Endothelial cell of umbilical vein (primary cell): ENCODE results near the gene PCDH9. TPM values are rescaled to one million over a fixed set of nuclear protein-coding genes. Genes with fewer than 3 reads are reported as not detected.

Experiments
- BruUV-seq: library from RNA; stranded (reverse); fragments of 400-500 nt; replicated peaks from 2 replicates; lab custom pipeline; 2021; lab: Mats Ljungman, UMichigan
- CTCF ChIA-PET: fragments of 300-600, 350-600 bp; sonication (Branson Sonifier 250); formaldehyde crosslinking; loops from one replicate; lab custom pipeline; 2021; ENCODE audit warnings: antibody characterized with exemption, inconsistent platforms; lab: Charles Lee
- POLR2A ChIA-PET: fragments of 300-600, 350-600 bp; sonication (Branson Sonifier 250); formaldehyde crosslinking; loops from one replicate; lab custom pipeline; 2021; ENCODE audit warnings: antibody characterized with exemption, inconsistent platforms; lab: Charles Lee
- DNase-seq: peaks from one replicate; pipeline ENCODE4 v3.0.0-alpha.2; 2011; ENCODE audit warnings: low read depth, low spot score
- FAIRE-seq: peaks from 2 replicates; lab custom pipeline; 2011; peaks lifted over from hg19 to GRCh38; lab: Jason Lieb, UNC
- H2AFZ ChIP-seq: 2 replicates; pipeline ENCODE4 v1.6.0; 2012; ENCODE audit warnings: low read depth, low read length, control low read depth, inconsistent platforms
- H3K27ac ChIP-seq: 2 replicates; pipeline ENCODE4 v1.5.1; 2011; ENCODE audit warnings: low read depth, mild to moderate bottlenecking, control low read depth, low read length, moderate library complexity; ENCODE audit not compliant: insufficient read depth
- H3K27me3 ChIP-seq, 2 experiments: 2 replicates each; pipeline versions ENCODE4 v1.6.0 to v1.6.1; 2011; ENCODE audit warnings: low read length in 2 of 2, mixed read lengths in 1 of 2; ENCODE audit not compliant: control insufficient read depth in 2 of 2, insufficient read depth in 2 of 2
- H3K36me3 ChIP-seq, 2 experiments: 2 replicates in 1 of 2; 3 replicates in 1 of 2; pipeline ENCODE4 v1.5.1; 2011; ENCODE audit warnings: low read length in 2 of 2, mild to moderate bottlenecking in 1 of 2, moderate library complexity in 1 of 2; ENCODE audit not compliant: control insufficient read depth in 2 of 2, insufficient read depth in 2 of 2; ENCODE audit errors: extremely low read depth in 1 of 2
- H3K4me1 ChIP-seq: 3 replicates; pipeline ENCODE4 v1.5.1; 2011; ENCODE audit warnings: mild to moderate bottlenecking, low read length; ENCODE audit not compliant: control insufficient read depth, insufficient read depth; ENCODE audit errors: extremely low read depth
- H3K4me2 ChIP-seq: 2 replicates; pipeline ENCODE4 v1.6.1; 2011; ENCODE audit warnings: low read length, control low read depth, mixed read lengths; ENCODE audit not compliant: insufficient read depth
- H3K4me3 ChIP-seq, 3 experiments: fragments of 200-600 bp in 1 of 3; sonication (generic), shearing (Covaris generic) in 1 of 3; replicated peaks in 1 of 3; 2 replicates each; pipeline ENCODE4 v1.5.1; 2011 to 2016; ENCODE audit warnings: control low read depth in 3 of 3, low read length in 3 of 3, mild to moderate bottlenecking in 2 of 3, inconsistent platforms in 1 of 3, low read depth in 1 of 3, moderate library complexity in 1 of 3; ENCODE audit not compliant: insufficient read depth in 1 of 3
- H3K79me2 ChIP-seq: 2 replicates; pipeline ENCODE4 v1.6.0; 2012; ENCODE audit warnings: low read length, inconsistent platforms; ENCODE audit not compliant: control insufficient read depth, insufficient read depth
- H3K9ac ChIP-seq: replicated peaks from 2 replicates; pipeline ENCODE3; 2011; ENCODE audit warnings: low read length, control low read depth; ENCODE audit not compliant: insufficient read depth; ENCODE audit errors: extremely low read depth
- H3K9me1 ChIP-seq: replicated peaks from 3 replicates; pipeline ENCODE4 v1.6.0; 2011; ENCODE audit warnings: mild to moderate bottlenecking, low read length; ENCODE audit not compliant: control insufficient read depth, insufficient read depth; ENCODE audit errors: extremely low read depth
- H3K9me3 ChIP-seq: replicated peaks from 2 replicates; pipeline ENCODE4 v1.5.1; 2012; ENCODE audit warnings: low read length, inconsistent platforms; ENCODE audit not compliant: control insufficient read depth, insufficient read depth
- H4K20me1 ChIP-seq: replicated peaks from 2 replicates; pipeline ENCODE3; 2011; ENCODE audit warnings: mild to moderate bottlenecking, low read length; ENCODE audit not compliant: control insufficient read depth, insufficient read depth; ENCODE audit errors: extremely low read depth
- CTCF ChIP-seq, 2 donors: IDR thresholded peaks; 1 replicate in 1 of 2; 2 replicates in 1 of 2; pipeline ENCODE4 v1.5.1; 2011; ENCODE audit warnings: low read length in 2 of 2, mild to moderate bottlenecking in 2 of 2, moderate library complexity in 2 of 2, control low read depth in 1 of 2, inconsistent platforms in 1 of 2, low read depth in 1 of 2; ENCODE audit not compliant: insufficient read depth in 1 of 2; ENCODE audit errors: extremely low read depth in 1 of 2
- EZH2 ChIP-seq: IDR thresholded peaks from 2 replicates; pipeline ENCODE4 v1.6.1; 2012; ENCODE audit warnings: borderline replicate concordance, low read depth, mild to moderate bottlenecking, moderate library complexity, low read length, inconsistent platforms; ENCODE audit not compliant: severe bottlenecking
- FOS ChIP-seq: IDR thresholded peaks from 2 replicates; pipeline ENCODE4 v1.6.1; 2011; ENCODE audit warnings: mild to moderate bottlenecking, low read length, moderate library complexity, borderline replicate concordance; ENCODE audit not compliant: insufficient read depth
- GATA2 ChIP-seq: IDR thresholded peaks from 2 replicates; pipeline ENCODE4 v1.7.0; 2011; ENCODE audit warnings: low read depth, mild to moderate bottlenecking, moderate library complexity, mixed read lengths, low read length; ENCODE audit not compliant: insufficient read length, insufficient read depth
- JUN ChIP-seq: IDR thresholded peaks from 2 replicates; pipeline ENCODE4 v1.6.1; 2011; ENCODE audit warnings: borderline replicate concordance, low read depth; ENCODE audit not compliant: insufficient read length, insufficient read depth
- MYC ChIP-seq: IDR thresholded peaks from one replicate; pipeline ENCODE4 v1.6.1; 2011; ENCODE audit warnings: mild to moderate bottlenecking, low read depth, low read length
- POLR2A ChIP-seq: IDR thresholded peaks from 2 replicates; pipeline ENCODE4 v1.6.1; 2012; ENCODE audit warnings: low read depth, mild to moderate bottlenecking, control low read depth, low read length
- POLR2AphosphoS5 ChIP-seq: IDR thresholded peaks from 2 replicates; pipeline ENCODE4 v1.6.1; 2012; ENCODE audit warnings: low read depth, mild to moderate bottlenecking, control low read depth, low read length, moderate library complexity; ENCODE audit not compliant: insufficient read depth
- dilution Hi-C: fragments of 300-500 bp; cut with MboI; formaldehyde crosslinking; loops from one replicate; pipeline ENCODE4 v1.15.0; 2019; ENCODE audit warnings: low sequenced_read_pairs; ENCODE audit not compliant: extremely low pct_ligation_motif_present
- intact Hi-C: fragments of 100-400 bp; cut with micrococcal nuclease; formaldehyde crosslinking; loops from one replicate; pipeline ENCODE4 v1.10.0; 2022
- polyA plus RNA-seq, 4 experiments: library from polyadenylated mRNA; depleted of rRNA in 3 of 4; stranded (reverse) in 3 of 4; unstranded in 1 of 4; fragments of >200 nt; gene quantifications; 2 replicates each; pipeline versions ENCODE4 v1.2.1 to v1.2.3, GENCODE V29; 2011 to 2012; ENCODE audit warnings: missing spikeins in 1 of 4
- total RNA-seq: library from RNA; stranded (reverse); gene quantifications from 2 replicates; pipeline ENCODE4 v1.2.3, GENCODE V29; 2021
- TF ChIP-seq, protein P1 (sequence below): IDR thresholded peaks from 2 replicates; pipeline ENCODE4 v1.6.1; 2011; ENCODE audit not compliant: insufficient read depth, insufficient read length

PCDH9 gene
- total and polyA plus RNA-seq, 2 donors (not counting 3 experiments of a cell fraction or from before 2014, with no cell fraction given), result 1.1 to 5.2 TPM

GRCh38 chr13:66266348-66266747, 963.8 kb downstream of the PCDH9 start:
- no TSS peak for BruUV-seq
- H3K9me3 ChIP-seq, result no peaks in the 10 kb centered on the region
- H3K79me2 ChIP-seq, result no peaks in the 10 kb centered on the region
- intact Hi-C loops (no loop called here), dilution Hi-C loops (no loop called here)
- H2AFZ ChIP-seq, result no peak overlapping the region
- CTCF ChIA-PET, result no interaction called here
- no peaks in the 10 kb centered on the region for H3K36me3 ChIP-seq
- no peak for FAIRE-seq
- no peak overlapping the region for H3K9ac ChIP-seq
- no peaks in the 10 kb centered on the region for H4K20me1 ChIP-seq
- POLR2A ChIA-PET, result no interaction called here
- H3K27me3 ChIP-seq, result no peaks in the 10 kb centered on the region
- no peak for TF ChIP-seq POLR2AphosphoS5
- TF ChIP-seq JUN, result no peak
- TF ChIP-seq GATA2, result no peak
- TF ChIP-seq CTCF (IDR thresholded peaks at IDR 0.05; ENCODE audit: extremely low read depth in 1 of 2, insufficient read depth in 1 of 2, low read depth in 1 of 2, low read length in 2 of 2), result no peak
- TF ChIP-seq MYC, result no peak
- no peak for TF ChIP-seq FOS
- TF ChIP-seq, protein P1, sequence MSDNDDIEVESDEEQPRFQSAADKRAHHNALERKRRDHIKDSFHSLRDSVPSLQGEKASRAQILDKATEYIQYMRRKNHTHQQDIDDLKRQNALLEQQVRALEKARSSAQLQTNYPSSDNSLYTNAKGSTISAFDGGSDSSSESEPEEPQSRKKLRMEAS, result no peak
- no peak for TF ChIP-seq EZH2
- TF ChIP-seq POLR2A, result no peak
- no peak overlapping the region for H3K4me2 ChIP-seq
- no peak for DNase-seq
- H3K9me1 ChIP-seq, result no peaks in the 10 kb centered on the region
- no peaks in the 10 kb centered on the region for H3K4me1 ChIP-seq
- no peak overlapping the region for H3K4me3 ChIP-seq
- no peak overlapping the region for H3K27ac ChIP-seq
